SU-DHL-6 (cell line): ENCODE data around the gene BEGAIN.

Source experiments
- EZH2phosphoT487 ChIP-seq: fragments of 200-600 bp; sonication (generic), shearing (Covaris generic); conservative IDR thresholded peaks from 2 replicates; pipeline ENCODE4 v1.6.1; 2018; ENCODE audit warnings: mild to moderate bottlenecking, antibody characterized with exemption, low read length, moderate library complexity, mixed read lengths
- TF ChIP-seq, protein P1 (sequence below): fragments of 200-600 bp; sonication (generic); IDR thresholded peaks from one replicate; pipeline ENCODE4 v1.5.1; 2017; ENCODE audit warnings: antibody characterized with exemption, mild to moderate bottlenecking, low read length, moderate library complexity; ENCODE audit not compliant: insufficient read depth, poor library complexity, severe bottlenecking

DNA sequence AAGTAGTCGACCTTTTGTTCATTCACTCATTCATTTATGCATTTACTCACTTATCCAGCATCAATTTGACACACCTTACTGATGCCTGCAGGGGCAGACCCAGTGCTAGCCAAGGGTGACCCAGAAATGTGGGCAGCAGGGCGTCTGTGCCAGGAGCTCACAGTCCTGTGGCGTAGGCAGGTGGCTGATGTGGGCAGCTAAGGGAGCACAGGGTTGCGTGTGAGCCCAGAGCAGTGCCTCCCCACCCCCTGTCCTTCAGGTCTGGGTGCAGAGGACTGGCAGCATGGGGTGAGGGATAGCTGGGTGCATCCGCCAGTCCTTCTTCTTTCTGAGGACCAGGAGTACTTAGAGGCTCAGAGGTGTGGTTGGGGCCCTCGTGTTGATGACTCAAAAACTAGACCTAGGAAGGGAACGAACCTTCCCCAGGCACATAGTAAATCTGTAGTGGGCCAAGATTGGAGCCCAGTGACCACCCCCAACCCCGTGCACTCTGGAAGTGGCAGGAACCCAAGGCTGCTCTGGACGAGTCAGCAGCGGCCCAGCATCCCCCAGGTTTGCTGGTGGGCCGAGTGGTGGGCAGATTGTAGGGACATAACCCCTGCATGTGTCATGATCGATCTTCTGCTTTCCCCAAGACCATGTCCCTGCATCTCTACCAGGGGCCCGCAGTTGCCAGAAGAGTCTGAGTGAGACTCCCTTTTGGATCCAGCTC lies 63.9 kb downstream of the BEGAIN start:
- TF ChIP-seq, protein P1, sequence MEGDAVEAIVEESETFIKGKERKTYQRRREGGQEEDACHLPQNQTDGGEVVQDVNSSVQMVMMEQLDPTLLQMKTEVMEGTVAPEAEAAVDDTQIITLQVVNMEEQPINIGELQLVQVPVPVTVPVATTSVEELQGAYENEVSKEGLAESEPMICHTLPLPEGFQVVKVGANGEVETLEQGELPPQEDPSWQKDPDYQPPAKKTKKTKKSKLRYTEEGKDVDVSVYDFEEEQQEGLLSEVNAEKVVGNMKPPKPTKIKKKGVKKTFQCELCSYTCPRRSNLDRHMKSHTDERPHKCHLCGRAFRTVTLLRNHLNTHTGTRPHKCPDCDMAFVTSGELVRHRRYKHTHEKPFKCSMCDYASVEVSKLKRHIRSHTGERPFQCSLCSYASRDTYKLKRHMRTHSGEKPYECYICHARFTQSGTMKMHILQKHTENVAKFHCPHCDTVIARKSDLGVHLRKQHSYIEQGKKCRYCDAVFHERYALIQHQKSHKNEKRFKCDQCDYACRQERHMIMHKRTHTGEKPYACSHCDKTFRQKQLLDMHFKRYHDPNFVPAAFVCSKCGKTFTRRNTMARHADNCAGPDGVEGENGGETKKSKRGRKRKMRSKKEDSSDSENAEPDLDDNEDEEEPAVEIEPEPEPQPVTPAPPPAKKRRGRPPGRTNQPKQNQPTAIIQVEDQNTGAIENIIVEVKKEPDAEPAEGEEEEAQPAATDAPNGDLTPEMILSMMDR = no peak
- TF ChIP-seq EZH2phosphoT487 = no peak
